H9 (cell line): Measurements from ENCODE around the gene ATP2B2. TPM values are rescaled to one million over a fixed set of nuclear protein-coding genes. Genes with fewer than 3 reads are reported as not detected.

Experiments used
- DNase-seq: peaks from one replicate; pipeline ENCODE4 v3.0.0-alpha.2; 2017
- H2AFZ ChIP-seq: one replicate; pipeline ENCODE4 v1.6.1; 2013; ENCODE audit warnings: mild to moderate bottlenecking, low read length, control low read depth, moderate library complexity
- H2AK5ac ChIP-seq: 2 replicates; pipeline ENCODE4 v1.6.1; 2013; ENCODE audit warnings: low read length, control low read depth, mixed read lengths; ENCODE audit not compliant: insufficient read length
- H2BK120ac ChIP-seq: one replicate; pipeline ENCODE4 v1.6.1; 2013; ENCODE audit warnings: low read depth, mild to moderate bottlenecking, low read length, control low read depth, inconsistent platforms; ENCODE audit not compliant: poor library complexity, severe bottlenecking
- H2BK12ac ChIP-seq: 2 replicates; pipeline ENCODE4 v1.6.1; 2013; ENCODE audit warnings: low read length, control low read depth, mixed read lengths, low read depth; ENCODE audit not compliant: insufficient read length
- H2BK15ac ChIP-seq: 2 replicates; pipeline ENCODE4 v1.6.1; 2013; ENCODE audit warnings: low read depth, low read length, control low read depth
- H2BK20ac ChIP-seq: one replicate; pipeline ENCODE4 v1.6.1; 2013; ENCODE audit warnings: low read depth, mild to moderate bottlenecking, low read length, control low read depth, inconsistent platforms; ENCODE audit not compliant: poor library complexity, severe bottlenecking
- H2BK5ac ChIP-seq: 2 replicates; pipeline ENCODE4 v1.6.1; 2013; ENCODE audit warnings: low read length, control low read depth, mixed read lengths; ENCODE audit not compliant: insufficient read length
- H3K14ac ChIP-seq: 2 replicates; pipeline ENCODE4 v1.6.1; 2013; ENCODE audit warnings: low read length, control low read depth; ENCODE audit not compliant: insufficient read depth
- H3K18ac ChIP-seq: 2 replicates; pipeline ENCODE4 v1.6.1; 2013; ENCODE audit warnings: low read depth, mild to moderate bottlenecking, mixed read lengths, low read length, control low read depth; ENCODE audit not compliant: insufficient read length
- H3K23ac ChIP-seq: 2 replicates; pipeline ENCODE4 v1.6.1; 2013; ENCODE audit warnings: low read length, control low read depth, mixed read lengths, low read depth; ENCODE audit not compliant: insufficient read length
- H3K23me2 ChIP-seq: 2 replicates; pipeline ENCODE4 v1.6.1; 2013; ENCODE audit warnings: low read depth, mild to moderate bottlenecking, mixed read lengths, low read length, control low read depth; ENCODE audit not compliant: insufficient read length, poor library complexity, severe bottlenecking
- H3K27ac ChIP-seq: 2 replicates; pipeline ENCODE4 v1.5.1; 2013; ENCODE audit warnings: low read length, control low read depth, mixed read lengths, low read depth; ENCODE audit not compliant: insufficient read length
- H3K27me3 ChIP-seq: 2 replicates; pipeline ENCODE4 v1.6.1; 2013; ENCODE audit warnings: low read length, control low read depth, inconsistent platforms; ENCODE audit not compliant: insufficient read depth
- H3K4ac ChIP-seq: 2 replicates; pipeline ENCODE4 v1.6.1; 2013; ENCODE audit warnings: low read depth, mild to moderate bottlenecking, control low read depth, inconsistent platforms, low read length, moderate library complexity
- H3K4me1 ChIP-seq: 2 replicates; pipeline ENCODE4 v1.6.1; 2013; ENCODE audit warnings: low read length, control low read depth, inconsistent platforms; ENCODE audit not compliant: insufficient read depth
- H3K4me2 ChIP-seq: 2 replicates; pipeline ENCODE4 v1.6.1; 2013; ENCODE audit warnings: low read length, control low read depth, mixed read lengths; ENCODE audit not compliant: insufficient read length, insufficient read depth
- H3K56ac ChIP-seq: 2 replicates; pipeline ENCODE4 v1.6.1; 2013; ENCODE audit warnings: low read depth, mild to moderate bottlenecking, mixed read lengths, low read length, control low read depth; ENCODE audit not compliant: insufficient read length
- H3K79me1 ChIP-seq: 2 replicates; pipeline ENCODE4 v1.6.1; 2013; ENCODE audit warnings: low read depth, mild to moderate bottlenecking, moderate library complexity, low read length, control low read depth, inconsistent platforms; ENCODE audit not compliant: insufficient read depth, poor library complexity, severe bottlenecking
- H3K79me2 ChIP-seq: 2 replicates; pipeline ENCODE4 v1.6.1; 2013; ENCODE audit warnings: low read length, control low read depth, inconsistent platforms; ENCODE audit not compliant: insufficient read depth
- H3K9ac ChIP-seq: 2 replicates; pipeline ENCODE4 v1.6.1; 2013; ENCODE audit warnings: low read length, control low read depth, mixed read lengths; ENCODE audit not compliant: insufficient read length; ENCODE audit errors: extremely low read depth
- H3K9me3 ChIP-seq: one replicate; pipeline ENCODE4 v1.6.1; 2013; ENCODE audit warnings: low read depth, low read length, inconsistent platforms; ENCODE audit not compliant: control insufficient read depth
- H3T11ph ChIP-seq: one replicate; pipeline ENCODE4 v1.6.1; 2013; ENCODE audit warnings: mild to moderate bottlenecking, low read length, control low read depth, inconsistent platforms
- H4K20me1 ChIP-seq: one replicate; pipeline ENCODE4 v1.6.1; 2013; ENCODE audit not compliant: control insufficient read depth, insufficient read length, insufficient read depth
- H4K5ac ChIP-seq: 2 replicates; pipeline ENCODE4 v1.6.1; 2013; ENCODE audit warnings: low read depth, mild to moderate bottlenecking, mixed read lengths, low read length, control low read depth; ENCODE audit not compliant: insufficient read length
- H4K8ac ChIP-seq: replicated peaks from 2 replicates; pipeline ENCODE4 v1.6.1; 2013; ENCODE audit warnings: low read length, control low read depth, mixed read lengths, low read depth; ENCODE audit not compliant: insufficient read length
- H4K91ac ChIP-seq: 2 replicates; pipeline ENCODE4 v1.6.1; 2013; ENCODE audit warnings: low read depth, mild to moderate bottlenecking, moderate library complexity, mixed read lengths, low read length, control low read depth; ENCODE audit not compliant: insufficient read length
- H3K27ac Mint-ChIP-seq, 3 experiments: 2 replicates in 2 of 3; 3 replicates in 1 of 3; pipeline ENCODE4 v1.8.0; 2020 to 2021; ENCODE audit warnings: mixed read lengths in 3 of 3, mild to moderate bottlenecking in 1 of 3, moderate library complexity in 1 of 3
- H3K27me3 Mint-ChIP-seq: 2 replicates; pipeline ENCODE4 v1.8.0; 2021; ENCODE audit warnings: low read depth, mild to moderate bottlenecking, moderate library complexity, mixed read lengths
- H3K36me3 Mint-ChIP-seq, 3 experiments: 2 replicates in 2 of 3; 3 replicates in 1 of 3; pipeline ENCODE4 v1.8.0; 2020 to 2021; ENCODE audit warnings: low read depth in 3 of 3, mixed read lengths in 3 of 3; ENCODE audit not compliant: insufficient read depth in 1 of 3
- H3K4me1 Mint-ChIP-seq, 2 experiments: 2 replicates each; pipeline ENCODE4 v1.8.0; 2020; ENCODE audit warnings: mixed read lengths in 2 of 2
- H3K4me3 Mint-ChIP-seq, 2 experiments: 2 replicates in 1 of 2; 3 replicates in 1 of 2; pipeline ENCODE4 v1.8.0; 2020 to 2021; ENCODE audit warnings: mild to moderate bottlenecking in 2 of 2, mixed read lengths in 2 of 2, moderate library complexity in 1 of 2
- H3K9me3 Mint-ChIP-seq, 2 experiments: 2 replicates in 1 of 2; 3 replicates in 1 of 2; pipeline ENCODE4 v1.8.0; 2020; ENCODE audit warnings: mild to moderate bottlenecking in 2 of 2, mixed read lengths in 2 of 2, moderate library complexity in 1 of 2
- WGBS: extraction: QIAGEN DNeasy Blood & Tissue Kit; methylation state at CpG from one replicate; pipeline ENCODE4 v1.1.7; 2013; ENCODE audit warnings: missing lambda C conversion rate, low lambda C conversion rate, mixed read lengths; ENCODE audit not compliant: insufficient read length; ENCODE audit errors: extremely low coverage; 5-methylcytosine and 5-hydroxymethylcytosine counted together
- total RNA-seq: library from RNA; stranded (reverse); gene quantifications from 2 replicates; pipeline ENCODE4 v1.2.1, GENCODE V29; 2021
- TF ChIP-seq, protein P1 (sequence below): fragments of 200-600 bp; sonication (generic); conservative IDR thresholded peaks from 3 replicates; pipeline ENCODE4 v1.8.0; 2021; ENCODE audit warnings: antibody characterized with exemption, mild to moderate bottlenecking

ATP2B2 gene
- total RNA-seq, 1 experiment from 2014 or later = 0.33 TPM

DNA sequence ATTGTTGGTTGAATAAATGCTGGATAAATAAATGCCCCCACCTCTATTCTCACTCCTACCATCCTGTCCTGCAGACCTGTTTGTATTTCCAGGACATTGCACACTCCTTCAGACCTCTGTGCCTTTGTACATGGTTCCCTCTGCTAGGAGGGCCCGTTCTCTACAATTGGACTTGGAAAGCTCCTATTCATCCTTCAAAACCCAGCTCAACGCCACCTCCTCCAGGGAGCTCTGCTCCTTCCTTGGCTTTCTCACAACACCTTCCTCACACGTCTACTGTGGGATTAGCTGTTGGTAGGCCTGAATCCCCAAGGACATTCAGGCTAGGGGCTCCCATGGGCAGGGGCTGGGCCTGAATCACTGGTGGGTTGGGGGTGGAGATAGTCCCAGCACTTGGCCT lies 105.8 kb downstream of the ATP2B2 start:
- Mint-ChIP-seq H3K27ac (no peak overlapping the region), H3K4me3 (no peak overlapping the region), H3K36me3 (no peaks in the 10 kb centered on the region), H3K4me1 (peaks cover 31% of the 10 kb centered on the region in 2 experiments), H3K27me3 (peaks cover 3% of the 10 kb centered on the region), H3K9me3 (no peaks in the 10 kb centered on the region)
- no peak overlapping the region for H3K4ac ChIP-seq
- H3K14ac ChIP-seq = no peak overlapping the region
- no peak overlapping the region for H3K9ac ChIP-seq
- no peak overlapping the region for H2BK20ac ChIP-seq
- no peak overlapping the region for H3K56ac ChIP-seq
- no peak overlapping the region for H3K4me2 ChIP-seq
- H2BK120ac ChIP-seq = no peak overlapping the region
- H3K23ac ChIP-seq = no peak overlapping the region
- no peak overlapping the region for H3T11ph ChIP-seq
- no peak overlapping the region for H3K27ac ChIP-seq
- no peak overlapping the region for H2BK5ac ChIP-seq
- no peaks in the 10 kb centered on the region for H4K20me1 ChIP-seq
- no peak overlapping the region for H2BK12ac ChIP-seq
- no peaks in the 10 kb centered on the region for H3K27me3 ChIP-seq
- H3K79me1 ChIP-seq = no peaks in the 10 kb centered on the region
- H3K18ac ChIP-seq = no peak overlapping the region
- H4K5ac ChIP-seq = no peak overlapping the region
- no peaks in the 10 kb centered on the region for H3K9me3 ChIP-seq
- DNase-seq = no peak
- H2AFZ ChIP-seq = no peak overlapping the region
- no peaks in the 10 kb centered on the region for H3K23me2 ChIP-seq
- H2BK15ac ChIP-seq = no peak overlapping the region
- TF ChIP-seq, protein P1, sequence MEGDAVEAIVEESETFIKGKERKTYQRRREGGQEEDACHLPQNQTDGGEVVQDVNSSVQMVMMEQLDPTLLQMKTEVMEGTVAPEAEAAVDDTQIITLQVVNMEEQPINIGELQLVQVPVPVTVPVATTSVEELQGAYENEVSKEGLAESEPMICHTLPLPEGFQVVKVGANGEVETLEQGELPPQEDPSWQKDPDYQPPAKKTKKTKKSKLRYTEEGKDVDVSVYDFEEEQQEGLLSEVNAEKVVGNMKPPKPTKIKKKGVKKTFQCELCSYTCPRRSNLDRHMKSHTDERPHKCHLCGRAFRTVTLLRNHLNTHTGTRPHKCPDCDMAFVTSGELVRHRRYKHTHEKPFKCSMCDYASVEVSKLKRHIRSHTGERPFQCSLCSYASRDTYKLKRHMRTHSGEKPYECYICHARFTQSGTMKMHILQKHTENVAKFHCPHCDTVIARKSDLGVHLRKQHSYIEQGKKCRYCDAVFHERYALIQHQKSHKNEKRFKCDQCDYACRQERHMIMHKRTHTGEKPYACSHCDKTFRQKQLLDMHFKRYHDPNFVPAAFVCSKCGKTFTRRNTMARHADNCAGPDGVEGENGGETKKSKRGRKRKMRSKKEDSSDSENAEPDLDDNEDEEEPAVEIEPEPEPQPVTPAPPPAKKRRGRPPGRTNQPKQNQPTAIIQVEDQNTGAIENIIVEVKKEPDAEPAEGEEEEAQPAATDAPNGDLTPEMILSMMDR = no peak
- H3K4me1 ChIP-seq = peaks cover 15% of the 10 kb centered on the region
- peak overlapping the region; percentile 19 for H4K8ac ChIP-seq
- no CpG with 5 or more reads among the region's 3 CpGs for WGBS
- no peak overlapping the region for H4K91ac ChIP-seq
- no peaks in the 10 kb centered on the region for H3K79me2 ChIP-seq
- no peak overlapping the region for H2AK5ac ChIP-seq
